Measurements from ENCODE around the gene ZFYVE1. TPM values are rescaled to one million over a fixed set of nuclear protein-coding genes. Genes with fewer than 3 reads are reported as not detected.

Gene ZFYVE1
- total RNA-seq, 1 experiment from 2014 or later = 9.0 TPM

- ChIA-PET POLR2A (ENCODE audit: unreplicated experiment) (no interaction called here), CTCF (no interaction called here)
- 0 out of 2 replicates have a peak, but pooled peaks cover 7% of the 10 kb centered on the region for H3F3A ChIP-seq (ENCODE audit: insufficient read depth, low read depth)
- H2AFZ ChIP-seq = no peak overlapping the region
- H3K9me2 ChIP-seq (ENCODE audit: insufficient read depth) = no peaks in the 10 kb centered on the region
- intact Hi-C loops (cut with micrococcal nuclease; ENCODE audit: unreplicated experiment) = no loop called here
- no peaks in the 10 kb centered on the region for H3K79me2 ChIP-seq (ENCODE audit: low read depth)
- no peak for DNase-seq
- 0 out of 2 replicates have a peak, but pooled peaks cover 8% of the 10 kb centered on the region for H3K36me3 ChIP-seq (ENCODE audit: low read depth)
- no peak overlapping the region for H3K27ac ChIP-seq
- TF ChIP-seq, protein P1, sequence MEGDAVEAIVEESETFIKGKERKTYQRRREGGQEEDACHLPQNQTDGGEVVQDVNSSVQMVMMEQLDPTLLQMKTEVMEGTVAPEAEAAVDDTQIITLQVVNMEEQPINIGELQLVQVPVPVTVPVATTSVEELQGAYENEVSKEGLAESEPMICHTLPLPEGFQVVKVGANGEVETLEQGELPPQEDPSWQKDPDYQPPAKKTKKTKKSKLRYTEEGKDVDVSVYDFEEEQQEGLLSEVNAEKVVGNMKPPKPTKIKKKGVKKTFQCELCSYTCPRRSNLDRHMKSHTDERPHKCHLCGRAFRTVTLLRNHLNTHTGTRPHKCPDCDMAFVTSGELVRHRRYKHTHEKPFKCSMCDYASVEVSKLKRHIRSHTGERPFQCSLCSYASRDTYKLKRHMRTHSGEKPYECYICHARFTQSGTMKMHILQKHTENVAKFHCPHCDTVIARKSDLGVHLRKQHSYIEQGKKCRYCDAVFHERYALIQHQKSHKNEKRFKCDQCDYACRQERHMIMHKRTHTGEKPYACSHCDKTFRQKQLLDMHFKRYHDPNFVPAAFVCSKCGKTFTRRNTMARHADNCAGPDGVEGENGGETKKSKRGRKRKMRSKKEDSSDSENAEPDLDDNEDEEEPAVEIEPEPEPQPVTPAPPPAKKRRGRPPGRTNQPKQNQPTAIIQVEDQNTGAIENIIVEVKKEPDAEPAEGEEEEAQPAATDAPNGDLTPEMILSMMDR (conservative IDR thresholded peaks at IDR 0.05) = no peak
- no peak for TF ChIP-seq EZH2 (IDR thresholded peaks at IDR 0.05; ENCODE audit: low read depth)
- no TSS peak for BruUV-seq (replicated peaks)
- H3K4me3 ChIP-seq = no peak overlapping the region
- no peaks in the 10 kb centered on the region for H3K9me3 ChIP-seq (ENCODE audit: insufficient read depth, low read depth)
- H3K27me3 ChIP-seq (ENCODE audit: insufficient read depth, low read depth) = no peaks in the 10 kb centered on the region
- H4K20me1 ChIP-seq (ENCODE audit: insufficient read depth) = no peaks in the 10 kb centered on the region
- H3K4me2 ChIP-seq = no peak overlapping the region
- H3K4me1 ChIP-seq (replicated peaks; ENCODE audit: insufficient read depth) = no peaks in the 10 kb centered on the region
Measured at GRCh38 chr14:72945356-72946027, 81.4 kb downstream of the ZFYVE1 start.

DNA sequence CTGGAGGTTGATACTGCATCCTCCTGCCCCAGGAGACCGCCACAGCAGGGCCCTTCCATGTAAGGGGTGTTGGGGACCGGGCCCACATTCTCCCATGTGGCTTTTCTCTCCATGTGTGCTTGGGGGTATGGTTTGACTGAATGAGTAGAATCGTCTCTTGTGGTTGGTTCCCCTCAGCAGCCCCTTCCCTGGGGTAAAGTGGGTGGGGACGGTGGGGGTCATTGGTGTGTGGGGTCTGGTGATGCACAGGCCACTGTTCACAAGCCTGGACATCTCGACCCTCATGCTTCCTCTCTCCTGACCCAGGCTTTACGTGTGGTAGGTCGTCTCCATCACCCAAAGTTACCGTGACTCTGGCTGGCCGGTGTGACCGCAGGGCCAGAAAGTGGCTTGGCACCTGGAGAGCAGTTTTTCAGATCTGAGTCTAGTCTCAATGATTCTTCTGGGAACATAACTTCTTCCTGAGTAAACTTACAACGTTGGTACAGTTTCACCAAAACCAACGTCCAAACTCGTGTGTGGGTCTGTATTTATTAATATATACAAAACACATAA, 83.0 kb downstream of the ZFYVE1 start:
- H2AFZ ChIP-seq = no peak overlapping the region
- no peak for DNase-seq
- POLR2A ChIA-PET (ENCODE audit: unreplicated experiment) = no interaction called here
- no peak overlapping the region for H3K4me2 ChIP-seq
- H3K27me3 ChIP-seq (ENCODE audit: insufficient read depth, low read depth) = no peaks in the 10 kb centered on the region
- H3K4me3 ChIP-seq = no peak overlapping the region
- TF ChIP-seq, protein P1 (conservative IDR thresholded peaks at IDR 0.05) = no peak
- TF ChIP-seq EZH2 (IDR thresholded peaks at IDR 0.05; ENCODE audit: low read depth) = no peak
- H3K9me3 ChIP-seq (ENCODE audit: insufficient read depth, low read depth) = no peaks in the 10 kb centered on the region
- CTCF ChIA-PET = no interaction called here
- H3K27ac ChIP-seq = no peak overlapping the region
- H4K20me1 ChIP-seq (ENCODE audit: insufficient read depth) = no peaks in the 10 kb centered on the region
- H3K4me1 ChIP-seq (replicated peaks; ENCODE audit: insufficient read depth) = no peaks in the 10 kb centered on the region
- H3F3A ChIP-seq (ENCODE audit: insufficient read depth, low read depth) = 0 out of 2 replicates have a peak, but pooled peaks cover 7% of the 10 kb centered on the region
- BruUV-seq (replicated peaks) = no TSS peak
- no peaks in the 10 kb centered on the region for H3K79me2 ChIP-seq (ENCODE audit: low read depth)
- H3K9me2 ChIP-seq (ENCODE audit: insufficient read depth) = no peaks in the 10 kb centered on the region
- H3K36me3 ChIP-seq (ENCODE audit: low read depth) = 0 out of 2 replicates have a peak, but pooled peaks cover 8% of the 10 kb centered on the region
- intact Hi-C loops (cut with micrococcal nuclease; ENCODE audit: unreplicated experiment) = no loop called here

DNA sequence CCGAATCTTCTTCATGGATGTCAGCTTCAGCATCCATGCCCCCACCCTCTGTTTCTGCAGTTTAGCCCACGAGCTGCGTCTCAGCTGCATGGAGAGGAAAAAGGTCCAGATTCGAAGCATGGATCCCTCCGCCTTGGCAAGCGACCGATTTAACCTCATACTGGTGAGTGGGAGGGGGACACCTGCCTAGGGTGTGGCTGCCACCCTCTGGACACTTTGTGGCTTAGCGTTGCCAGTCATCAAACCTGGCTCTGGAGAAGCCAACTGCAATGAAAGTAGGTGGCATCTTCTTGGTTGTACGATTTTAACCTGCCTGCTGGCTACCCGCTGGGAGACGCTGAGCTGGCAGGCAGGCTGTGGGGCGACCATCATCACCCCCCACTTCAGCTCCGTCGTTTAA, 84.0 kb downstream of the ZFYVE1 start:
- Histone ChIP-seq H3K36me3 (ENCODE audit: low read depth) (peaks cover 8% of the 10 kb centered on the region; the same call in 1 of the 2 replicates), H3K4me3 (no peak overlapping the region), H3K4me1 (replicated peaks; ENCODE audit: insufficient read depth) (no peaks in the 10 kb centered on the region), H3K27me3 (ENCODE audit: insufficient read depth, low read depth) (no peaks in the 10 kb centered on the region), H3K9me2 (ENCODE audit: insufficient read depth) (no peaks in the 10 kb centered on the region), H4K20me1 (ENCODE audit: insufficient read depth) (no peaks in the 10 kb centered on the region), H3F3A (ENCODE audit: insufficient read depth, low read depth) (0 out of 2 replicates have a peak, but pooled peaks cover 3% of the 10 kb centered on the region), H3K79me2 (ENCODE audit: low read depth) (no peaks in the 10 kb centered on the region), H3K27ac (no peak overlapping the region), H3K4me2 (no peak overlapping the region), H2AFZ (no peak overlapping the region), H3K9me3 (ENCODE audit: insufficient read depth, low read depth) (no peaks in the 10 kb centered on the region)
- TF ChIP-seq, protein P1 (conservative IDR thresholded peaks at IDR 0.05) = no peak
- TF ChIP-seq EZH2 (IDR thresholded peaks at IDR 0.05; ENCODE audit: low read depth) = no peak
- DNase-seq = no peak
- ChIA-PET CTCF (no interaction called here), POLR2A (ENCODE audit: unreplicated experiment) (no interaction called here)
- intact Hi-C loops (cut with micrococcal nuclease; ENCODE audit: unreplicated experiment) = no loop called here
- BruUV-seq (replicated peaks) = no TSS peak

All from PC-9 (cell line).